GM18508 (cell line): ENCODE results near the gene RRAS.

Experiments
- ATAC-seq: cut with Tn5 transposase; IDR thresholded peaks from one replicate; pipeline ENCODE4 v1.9.1; 2021; ENCODE audit warnings: moderate number of reproducible peaks; ENCODE audit not compliant: insufficient read depth, unreplicated experiment

The RRAS gene

DNA sequence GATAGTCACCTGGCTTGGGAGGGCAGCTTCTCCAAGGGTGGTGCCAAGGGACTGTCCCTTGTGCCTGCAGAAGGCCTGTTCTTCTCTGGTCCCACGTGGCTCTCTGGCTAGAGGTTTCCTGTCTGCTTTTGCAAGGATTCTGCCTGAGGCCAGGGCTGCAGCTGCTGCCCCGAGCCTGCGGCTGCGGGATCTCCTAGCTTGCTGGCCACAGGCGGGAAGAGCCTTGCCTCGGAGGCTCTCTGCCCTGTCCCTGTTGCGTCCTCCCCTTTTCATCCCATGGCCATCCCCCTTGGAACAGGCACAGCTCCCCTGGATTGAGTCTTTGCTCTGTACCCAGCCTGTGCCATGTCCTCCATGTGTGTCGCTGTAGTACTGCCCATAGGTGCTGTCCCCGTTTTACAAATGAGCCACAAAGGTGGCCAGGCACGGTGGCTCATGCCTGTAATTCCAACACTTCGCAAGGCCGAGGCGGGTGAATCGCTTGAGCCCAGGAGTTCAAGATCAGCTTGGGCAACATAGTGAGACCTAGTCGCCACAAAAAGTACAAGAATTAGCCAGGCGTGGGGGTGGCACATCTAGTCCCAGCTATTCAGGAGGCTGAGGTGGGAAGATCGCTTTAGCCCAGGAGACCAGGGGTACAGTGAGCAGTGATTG, 16.6 kb upstream of the RRAS start:
- ATAC-seq, result no peak

DNA sequence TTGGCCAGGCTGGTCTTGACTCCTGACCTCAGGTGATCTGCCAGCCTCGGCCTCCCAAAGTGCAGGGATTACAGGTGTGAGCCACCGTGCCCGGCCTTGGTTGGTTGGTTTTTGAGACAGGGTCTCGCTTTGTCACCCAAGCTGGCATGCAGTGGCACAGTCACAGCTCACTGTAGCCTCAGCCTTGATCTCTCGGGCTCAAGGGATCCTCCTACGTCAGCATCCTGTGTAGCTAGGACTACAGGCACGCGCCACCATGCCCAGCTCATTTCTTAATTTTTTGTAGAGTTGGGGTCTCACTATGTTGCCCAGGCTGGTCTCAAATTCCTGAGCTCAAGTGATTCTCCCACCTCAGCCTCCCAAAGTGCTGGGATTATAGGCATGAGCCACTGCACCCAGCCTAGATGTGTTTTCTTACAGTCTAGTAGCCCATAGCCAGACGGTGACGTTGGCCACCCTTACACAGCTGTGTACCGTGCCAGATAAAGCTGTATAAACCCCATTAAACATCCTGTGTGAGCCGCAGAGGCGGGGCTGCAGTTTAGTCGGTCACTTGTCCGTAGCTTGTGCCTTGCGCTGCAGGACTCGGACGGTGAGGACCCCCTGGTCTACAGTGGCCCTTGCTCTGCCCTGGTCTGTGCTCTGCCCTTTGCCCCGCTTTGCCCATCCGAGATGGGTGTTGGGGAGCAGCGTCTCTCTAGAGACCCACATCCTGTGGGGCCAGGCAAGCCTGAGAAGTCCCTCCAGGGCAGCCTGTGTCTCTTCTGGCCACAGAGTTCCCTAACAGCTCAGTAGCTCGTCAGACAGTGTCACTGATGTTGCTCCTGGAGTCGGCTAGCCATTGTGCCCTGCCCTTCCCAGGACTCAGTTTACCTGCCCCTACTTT, 15.9 kb upstream of the RRAS start:
- no peak for ATAC-seq

DNA sequence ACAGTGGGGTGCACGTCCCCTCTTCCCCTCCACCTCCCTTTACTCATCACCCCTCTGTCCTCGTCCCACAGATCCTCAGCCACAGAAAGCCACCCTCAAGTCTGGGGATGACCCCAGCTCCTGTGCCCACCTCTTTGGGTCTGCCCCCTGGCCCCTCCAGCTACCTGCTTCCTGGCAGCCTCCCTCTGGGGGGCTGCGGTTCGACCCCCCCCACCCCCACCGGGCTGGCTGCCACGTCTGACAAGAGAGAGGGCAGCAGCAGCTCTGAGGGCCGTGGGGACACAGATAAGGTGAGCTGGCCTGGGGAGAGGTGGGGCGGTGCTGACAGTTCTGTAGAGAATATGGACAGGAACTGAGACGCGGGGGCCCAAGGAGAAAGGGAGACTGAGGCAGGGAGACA, 14.6 kb upstream of the RRAS start:
- no peak for ATAC-seq

DNA sequence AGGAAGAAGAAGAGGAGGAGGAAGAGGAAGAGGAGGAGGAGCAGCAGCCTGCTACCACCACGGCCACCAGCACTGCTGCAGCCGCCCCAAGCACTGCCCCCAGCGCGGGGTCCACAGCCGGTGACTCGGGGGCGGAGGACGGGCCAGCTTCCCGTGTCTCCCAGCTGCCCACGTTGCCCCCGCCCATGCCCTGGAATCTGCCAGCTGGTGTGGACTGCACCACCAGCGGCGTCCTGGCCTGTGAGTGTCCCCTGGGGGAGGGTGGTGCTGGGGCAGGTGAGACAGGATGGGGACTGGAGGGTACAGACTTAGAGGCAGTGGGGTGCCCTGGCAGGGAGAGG, 13.5 kb upstream of the RRAS start:
- ATAC-seq, result no peak

DNA sequence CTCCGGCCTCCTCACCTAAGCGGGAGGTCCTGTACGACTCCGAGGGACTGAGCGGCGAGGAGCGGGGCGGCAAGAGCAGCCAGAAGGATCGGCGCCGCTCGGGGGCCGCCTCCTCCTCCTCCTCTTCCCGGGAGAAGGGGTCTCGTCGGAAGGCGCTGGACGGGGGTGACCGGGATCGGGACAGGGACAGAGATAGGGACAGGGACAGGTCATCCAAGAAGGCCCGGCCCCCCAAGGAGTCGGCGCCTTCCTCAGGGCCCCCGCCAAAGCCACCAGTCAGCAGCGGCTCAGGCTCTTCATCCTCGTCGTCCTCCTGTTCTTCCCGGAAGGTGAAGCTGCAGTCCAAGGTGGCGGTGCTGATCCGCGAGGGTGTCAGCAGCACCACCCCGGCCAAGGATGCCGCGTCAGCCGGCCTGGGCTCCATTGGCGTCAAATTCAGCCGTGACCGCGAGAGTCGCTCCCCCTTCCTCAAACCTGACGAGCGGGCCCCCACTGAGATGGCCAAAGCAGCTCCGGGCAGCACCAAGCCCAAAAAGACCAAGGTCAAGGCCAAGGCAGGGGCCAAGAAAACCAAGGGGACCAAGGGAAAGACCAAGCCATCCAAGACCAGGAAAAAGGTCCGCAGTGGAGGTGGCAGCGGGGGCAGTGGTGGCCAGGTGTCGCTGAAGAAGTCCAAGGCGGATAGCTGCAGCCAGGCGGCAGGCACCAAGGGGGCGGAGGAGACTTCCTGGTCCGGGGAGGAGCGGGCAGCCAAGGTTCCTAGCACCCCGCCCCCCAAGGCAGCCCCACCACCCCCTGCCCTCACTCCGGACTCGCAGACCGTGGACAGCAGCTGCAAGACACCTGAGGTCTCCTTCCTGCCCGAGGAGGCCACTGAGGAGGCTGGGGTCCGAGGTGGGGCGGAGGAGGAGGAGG, 12.9 kb upstream of the RRAS start:
- ATAC-seq, result no peak

DNA sequence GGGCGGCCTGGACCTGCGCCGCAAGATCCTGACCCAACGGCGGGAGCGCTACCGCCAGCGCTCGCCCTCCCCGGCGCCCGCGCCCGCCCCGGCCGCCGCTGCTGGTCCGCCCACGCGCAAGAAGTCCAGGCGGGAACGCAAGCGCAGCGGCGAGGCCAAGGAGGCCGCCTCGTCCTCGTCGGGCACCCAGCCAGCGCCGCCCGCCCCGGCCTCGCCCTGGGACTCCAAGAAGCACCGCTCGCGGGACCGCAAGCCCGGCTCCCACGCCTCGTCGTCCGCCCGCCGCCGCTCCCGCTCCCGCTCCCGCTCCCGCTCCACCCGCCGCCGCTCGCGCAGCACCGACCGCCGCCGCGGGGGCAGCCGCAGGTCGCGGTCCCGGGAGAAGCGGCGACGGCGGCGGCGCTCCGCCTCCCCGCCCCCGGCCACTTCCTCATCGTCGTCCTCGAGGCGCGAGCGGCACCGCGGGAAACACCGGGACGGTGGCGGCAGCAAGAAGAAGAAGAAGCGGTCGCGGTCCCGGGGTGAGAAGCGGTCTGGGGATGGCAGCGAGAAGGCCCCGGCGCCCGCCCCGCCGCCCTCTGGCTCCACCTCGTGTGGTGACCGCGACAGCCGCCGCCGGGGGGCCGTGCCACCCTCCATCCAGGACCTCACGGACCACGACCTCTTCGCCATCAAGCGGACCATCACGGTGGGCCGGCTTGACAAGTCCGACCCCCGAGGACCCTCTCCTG, 12.0 kb upstream of the RRAS start:
- no peak for ATAC-seq

DNA sequence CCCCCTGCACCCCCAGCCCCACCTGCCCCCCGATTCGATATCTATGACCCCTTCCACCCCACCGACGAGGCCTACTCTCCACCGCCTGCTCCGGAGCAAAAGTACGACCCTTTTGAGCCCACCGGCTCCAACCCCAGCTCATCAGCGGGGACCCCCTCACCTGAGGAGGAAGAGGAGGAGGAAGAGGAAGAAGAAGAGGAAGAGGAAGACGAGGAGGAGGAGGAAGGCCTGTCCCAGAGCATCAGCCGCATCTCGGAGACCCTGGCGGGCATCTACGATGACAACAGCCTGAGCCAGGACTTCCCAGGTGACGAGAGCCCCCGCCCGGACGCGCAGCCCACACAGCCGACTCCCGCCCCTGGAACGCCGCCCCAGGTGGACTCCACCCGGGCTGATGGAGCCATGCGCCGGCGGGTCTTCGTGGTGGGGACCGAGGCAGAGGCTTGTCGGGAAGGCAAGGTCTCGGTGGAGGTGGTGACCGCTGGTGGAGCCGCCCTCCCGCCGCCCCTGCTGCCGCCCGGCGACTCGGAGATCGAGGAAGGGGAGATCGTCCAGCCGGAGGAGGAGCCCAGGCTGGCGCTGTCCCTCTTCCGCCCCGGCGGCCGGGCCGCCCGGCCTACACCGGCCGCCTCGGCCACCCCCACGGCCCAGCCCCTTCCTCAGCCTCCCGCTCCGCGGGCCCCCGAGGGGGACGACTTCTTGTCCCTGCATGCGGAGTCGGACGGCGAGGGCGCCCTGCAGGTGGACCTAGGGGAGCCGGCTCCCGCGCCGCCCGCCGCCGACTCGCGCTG, 11.3 kb upstream of the RRAS start:
- no peak for ATAC-seq

DNA sequence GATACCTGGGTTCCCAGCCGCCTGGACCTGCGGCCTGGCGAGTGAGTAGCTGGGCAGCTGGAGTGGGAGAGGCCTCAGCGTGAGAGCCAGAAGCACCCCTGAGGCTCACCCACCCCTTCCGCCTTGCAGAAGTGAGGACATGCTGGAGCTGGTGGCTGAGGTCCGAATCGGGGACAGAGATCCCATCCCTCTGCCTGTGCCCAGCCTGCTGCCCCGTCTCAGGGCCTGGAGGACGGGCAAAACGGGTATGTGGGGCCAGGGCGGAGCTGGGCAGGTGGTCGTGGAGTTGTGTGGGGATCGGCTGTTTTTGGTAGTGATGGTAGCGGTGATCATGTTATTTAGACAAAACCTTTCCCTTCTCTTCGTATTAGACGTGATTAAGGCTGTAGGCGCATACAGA, 6.6 kb upstream of the RRAS start:
- no peak for ATAC-seq

DNA sequence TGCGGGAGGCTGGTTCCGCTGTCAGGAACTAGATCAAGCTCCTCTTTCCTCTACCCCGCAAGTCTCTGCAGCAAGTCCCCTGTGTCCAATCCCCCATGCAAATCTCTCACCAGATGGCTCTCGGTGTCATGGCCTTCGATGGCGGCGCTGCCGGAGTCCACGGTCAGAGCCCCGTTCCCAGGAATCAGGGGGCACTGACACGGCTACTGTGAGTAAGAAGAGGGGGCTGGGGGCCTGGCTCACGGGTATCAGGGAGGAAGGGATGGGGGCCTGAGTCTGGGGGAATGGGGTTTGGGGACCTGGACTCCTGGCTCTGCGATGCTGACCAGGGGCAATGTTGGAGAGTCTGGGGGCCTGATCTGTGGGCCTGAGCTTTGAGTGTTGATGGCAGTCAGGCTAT, 6.1 kb upstream of the RRAS start:
- no peak for ATAC-seq

DNA sequence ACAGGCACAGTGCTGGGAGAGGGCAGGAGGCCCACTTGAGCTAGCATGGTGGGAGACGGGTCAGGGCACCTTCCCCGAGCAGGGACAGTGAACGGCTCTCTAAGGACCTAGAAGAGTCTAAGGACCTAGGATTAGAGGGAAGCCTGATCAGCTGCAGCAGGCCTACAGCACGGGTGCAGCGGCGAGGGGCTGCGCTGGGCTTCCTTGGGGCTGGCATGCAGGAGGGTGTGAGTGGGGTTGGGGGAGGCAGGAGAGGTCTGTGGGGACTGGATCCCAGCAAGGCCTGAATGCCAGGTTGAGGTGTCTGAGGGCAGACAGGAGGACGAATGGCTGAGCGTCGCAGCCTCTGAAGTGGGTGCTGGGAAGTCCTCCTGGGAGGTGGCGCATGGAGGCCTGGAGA, 5.6 kb upstream of the RRAS start:
- ATAC-seq, result no peak

DNA sequence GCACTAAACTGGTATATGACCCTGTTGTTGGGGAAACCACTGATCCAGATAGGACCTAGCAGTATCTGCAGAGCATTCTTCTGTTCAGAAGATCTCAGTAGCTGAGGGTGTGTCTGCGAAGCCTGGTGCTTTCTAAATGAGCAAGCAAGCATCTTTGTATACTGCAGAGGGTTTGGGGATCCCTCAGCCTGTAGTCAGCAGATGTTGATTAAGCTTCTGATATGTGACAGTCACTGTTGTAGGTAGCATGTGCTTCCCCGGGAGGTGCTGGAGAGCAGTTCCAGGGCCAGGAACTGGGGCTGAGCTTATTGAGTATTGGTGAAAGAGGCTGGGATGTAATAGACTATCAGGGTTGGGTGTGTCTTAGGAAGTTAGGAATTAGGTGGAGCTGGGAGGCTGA, 3.5 kb upstream of the RRAS start:
- ATAC-seq, result no peak

DNA sequence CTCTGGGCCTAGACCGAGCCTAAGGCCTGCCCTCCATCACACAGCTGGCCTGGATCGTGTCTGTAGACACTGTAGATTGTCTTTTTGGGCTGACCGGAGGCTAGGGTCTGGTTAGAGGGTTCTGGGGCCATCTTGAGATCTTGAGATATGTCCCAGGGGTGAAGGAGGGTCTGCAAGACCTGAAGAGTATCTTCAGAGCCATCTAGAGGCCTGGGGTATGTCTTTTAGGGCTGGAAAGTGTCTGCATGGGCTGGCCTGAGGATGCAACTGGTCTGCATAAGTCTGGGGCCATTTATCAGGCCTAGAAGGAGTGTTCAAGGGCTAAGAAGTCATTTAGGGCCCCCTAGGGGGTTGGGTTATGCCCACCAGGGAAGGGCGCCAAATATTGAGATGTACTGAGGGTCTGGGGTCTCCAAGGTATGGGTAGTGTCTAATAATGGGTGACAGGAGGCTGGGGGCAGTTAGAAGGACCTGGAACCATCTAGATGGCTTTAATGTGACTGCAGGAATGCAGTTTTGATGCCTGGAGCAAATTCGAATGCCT, 2.6 kb upstream of the RRAS start:
- ATAC-seq, result no peak

DNA sequence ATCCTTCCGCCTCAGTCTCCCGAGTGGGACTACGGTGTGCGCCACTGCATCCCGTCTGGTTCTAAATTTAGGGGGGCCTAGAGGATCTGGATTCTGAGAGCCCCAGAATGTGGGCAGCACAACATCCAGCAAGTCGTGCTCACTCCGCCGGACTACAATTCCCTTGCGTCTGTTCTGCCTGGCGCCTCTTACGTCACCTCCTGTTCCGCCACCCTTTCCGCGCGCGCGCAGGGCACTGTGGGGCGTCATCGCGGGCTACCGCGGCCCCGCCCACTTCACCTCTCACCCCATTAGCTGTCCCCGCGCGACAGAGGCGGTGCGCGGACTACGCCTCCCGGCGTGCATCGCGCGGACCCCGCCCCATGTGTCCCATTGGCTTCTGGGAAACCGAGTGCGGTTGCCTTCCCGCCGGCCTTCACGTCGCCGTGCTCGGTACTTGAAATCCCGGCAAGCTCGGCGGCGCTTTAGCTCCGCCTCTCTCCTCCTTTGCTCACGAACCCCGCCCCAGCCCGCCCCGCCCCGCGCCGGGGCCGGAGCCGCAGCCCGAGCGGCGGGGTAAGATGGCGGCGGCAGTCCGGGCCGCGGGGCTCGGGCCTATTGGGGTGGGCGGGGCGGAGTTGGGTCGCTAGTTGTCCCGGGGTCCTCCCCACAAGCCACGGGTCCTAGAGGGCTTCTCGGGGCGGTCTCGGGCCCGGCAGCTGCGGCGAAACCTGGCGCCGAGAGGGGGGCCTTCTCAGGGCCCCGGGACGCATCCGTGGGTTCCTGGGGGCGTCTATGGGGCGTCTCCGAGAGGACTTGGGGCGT, 1.9 kb upstream of the RRAS start, which contains the start of gene SCAF1:
SCAF1 (plus strand) TSS at position 522 of the 804 bp plus-strand sequence. CDS start 2,818 bp downstream, outside the sequence.
- peak; percentile 36 for ATAC-seq

DNA sequence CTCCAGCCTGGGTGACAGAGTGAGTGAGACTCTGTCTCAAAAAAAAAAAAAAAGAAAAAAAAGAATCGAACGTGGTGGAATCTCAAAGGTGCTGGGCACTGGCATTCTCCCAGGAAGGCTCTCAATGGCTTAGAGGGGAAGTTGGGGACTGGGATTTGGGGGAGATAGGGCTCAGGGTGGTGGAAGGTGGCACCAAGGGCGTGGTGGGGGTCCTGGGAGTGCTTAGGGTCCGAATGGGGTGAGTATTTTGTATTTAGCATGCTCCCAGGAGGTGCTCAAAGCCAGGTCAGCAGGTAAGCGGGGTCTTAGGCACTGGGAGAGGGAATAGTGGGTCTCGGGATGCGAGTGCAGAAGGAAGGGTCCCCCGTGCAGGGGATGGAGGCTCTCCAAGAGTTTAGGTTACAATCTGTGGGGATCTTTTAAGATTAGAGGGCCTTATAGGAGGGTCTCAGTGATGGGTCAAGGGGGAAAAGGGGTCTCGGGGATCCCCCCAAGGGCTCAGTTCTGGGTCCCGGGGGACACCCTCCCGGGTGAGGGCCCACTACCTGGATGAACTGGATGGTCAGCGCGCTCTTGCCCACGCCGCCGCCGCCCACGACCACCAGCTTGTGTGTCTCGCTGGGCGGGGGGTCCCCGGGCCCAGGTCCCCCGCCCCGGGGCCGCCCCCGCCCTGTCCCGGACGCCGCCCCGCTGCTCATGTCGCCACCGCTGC, 386 bp downstream of the RRAS start:
- no peak for ATAC-seq

DNA sequence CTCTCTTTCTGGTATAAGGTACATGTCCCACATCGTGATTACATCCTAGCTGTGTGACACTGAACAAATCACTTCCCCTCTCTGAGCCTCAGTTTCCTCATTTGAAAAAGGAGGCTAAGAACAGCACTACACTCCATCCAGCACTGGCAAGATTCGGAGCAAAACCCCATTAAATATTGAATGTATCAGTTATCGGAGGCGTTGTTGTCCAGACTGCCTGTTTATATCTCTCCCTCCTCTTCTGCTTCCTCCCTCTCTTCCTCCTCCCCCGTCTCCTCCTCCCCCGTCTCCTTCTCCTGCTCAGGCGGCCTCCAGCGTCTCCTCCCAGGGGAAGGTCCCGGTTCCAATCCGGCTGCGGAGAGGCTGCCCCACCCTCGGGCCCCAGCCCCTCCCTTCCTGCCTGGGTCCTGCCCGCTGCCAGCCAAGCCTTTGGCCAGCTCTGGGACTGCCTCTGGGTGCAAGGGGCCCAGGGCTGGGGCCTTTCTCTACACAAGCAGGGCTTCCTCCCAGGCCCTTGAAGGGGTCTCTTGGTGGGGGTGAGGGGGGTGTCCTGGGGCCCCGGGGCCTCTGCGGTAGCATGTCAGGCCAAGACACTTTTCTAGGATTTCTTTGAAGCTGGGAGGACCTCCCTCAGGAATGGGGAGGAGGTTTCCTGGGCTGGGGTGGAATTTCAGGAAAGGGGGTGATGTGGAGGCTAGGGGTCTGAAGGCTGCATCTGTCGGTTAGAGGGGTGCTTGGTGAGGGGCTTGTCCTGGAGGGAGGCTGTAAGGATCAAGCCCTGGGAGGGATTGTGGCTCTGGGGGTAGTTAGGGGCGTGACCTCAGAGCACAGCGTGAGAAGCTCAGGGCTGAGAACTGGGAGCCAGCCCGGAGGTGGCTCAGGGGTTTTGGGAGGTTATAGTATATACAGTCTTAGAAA, 1.9 kb downstream of the RRAS start:
- no peak for ATAC-seq

DNA sequence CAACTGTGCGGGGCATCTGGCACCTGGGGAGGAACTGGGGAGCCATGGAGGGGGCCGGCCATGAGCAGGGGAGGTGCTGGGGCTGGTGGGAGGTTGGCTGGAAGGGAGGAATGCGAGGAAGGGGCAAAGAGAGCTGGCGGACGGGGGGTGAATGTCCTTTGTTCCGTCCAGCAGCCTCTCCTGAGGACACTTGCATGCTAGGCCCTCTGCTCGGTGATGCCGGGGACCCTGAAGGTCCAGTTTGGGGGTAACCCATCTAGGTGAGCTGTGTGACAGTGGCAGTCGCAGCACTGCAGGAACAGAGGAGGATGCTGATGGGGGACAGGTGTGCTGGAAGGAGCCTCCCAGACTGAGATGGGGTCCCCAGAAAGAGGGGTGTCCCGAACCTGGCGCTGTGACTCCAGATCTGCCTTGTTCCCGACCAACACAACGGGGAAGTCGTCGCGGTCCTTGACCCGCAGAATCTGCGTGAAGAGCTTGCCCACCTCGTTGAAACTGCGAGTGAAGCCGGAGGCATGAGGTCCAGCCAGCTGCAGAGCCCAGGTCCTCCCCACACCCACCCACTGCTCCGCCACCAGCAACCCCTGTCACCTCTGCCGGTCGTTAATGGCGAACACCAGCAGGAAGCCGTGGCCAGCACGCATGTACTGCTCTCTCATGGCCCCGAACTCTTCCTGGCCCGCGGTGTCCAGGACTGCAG, 3.6 kb downstream of the RRAS start:
- no peak for ATAC-seq
